GM19193 (cell line): ENCODE results near the gene NR6A1.

Experiments
- POLR2A ChIP-seq: IDR thresholded peaks from 4 replicates; pipeline ENCODE4 v1.6.1; 2011; ENCODE audit not compliant: insufficient read depth, insufficient read length; ENCODE audit errors: extremely low read depth

The NR6A1 gene

DNA sequence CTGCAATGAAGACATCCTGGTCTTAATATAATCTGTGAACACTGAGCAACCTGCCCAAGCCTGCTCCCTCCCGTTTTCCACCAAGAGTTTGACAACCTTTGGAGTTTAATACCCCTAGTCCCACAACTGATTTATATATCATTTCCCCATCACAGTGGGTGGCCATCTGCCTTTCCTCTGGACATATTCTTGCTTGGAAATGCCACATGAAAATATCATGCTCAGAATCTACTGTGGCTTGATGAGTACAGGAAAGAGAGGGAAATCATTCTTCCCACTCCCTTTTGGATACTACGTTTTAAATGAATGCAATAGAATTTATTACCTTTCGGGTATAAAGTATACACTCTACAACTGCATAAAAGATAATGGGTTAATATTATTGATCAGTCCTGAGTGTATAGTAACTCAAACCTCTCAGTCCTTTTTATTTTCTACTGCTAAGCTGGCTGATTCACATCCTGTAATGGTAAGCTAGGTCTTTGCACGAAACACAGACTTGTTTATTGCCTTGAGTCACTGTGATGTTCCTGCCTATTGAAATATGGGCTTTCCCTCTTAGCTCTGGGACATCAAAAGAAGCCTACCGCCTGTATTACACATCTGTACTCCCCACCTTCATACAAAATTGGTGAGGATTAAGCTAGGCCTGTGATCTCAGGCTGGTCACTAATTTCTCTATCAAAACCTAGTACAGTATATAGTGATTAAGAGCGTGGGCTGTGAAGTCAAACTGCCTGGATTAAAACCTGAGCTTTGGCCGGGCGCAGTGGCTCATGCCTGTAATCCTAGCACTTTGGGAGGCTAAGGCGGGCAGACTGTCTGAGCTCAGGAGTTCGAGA lies 196.4 kb downstream of the NR6A1 start:
- TF ChIP-seq POLR2A = no peak

DNA sequence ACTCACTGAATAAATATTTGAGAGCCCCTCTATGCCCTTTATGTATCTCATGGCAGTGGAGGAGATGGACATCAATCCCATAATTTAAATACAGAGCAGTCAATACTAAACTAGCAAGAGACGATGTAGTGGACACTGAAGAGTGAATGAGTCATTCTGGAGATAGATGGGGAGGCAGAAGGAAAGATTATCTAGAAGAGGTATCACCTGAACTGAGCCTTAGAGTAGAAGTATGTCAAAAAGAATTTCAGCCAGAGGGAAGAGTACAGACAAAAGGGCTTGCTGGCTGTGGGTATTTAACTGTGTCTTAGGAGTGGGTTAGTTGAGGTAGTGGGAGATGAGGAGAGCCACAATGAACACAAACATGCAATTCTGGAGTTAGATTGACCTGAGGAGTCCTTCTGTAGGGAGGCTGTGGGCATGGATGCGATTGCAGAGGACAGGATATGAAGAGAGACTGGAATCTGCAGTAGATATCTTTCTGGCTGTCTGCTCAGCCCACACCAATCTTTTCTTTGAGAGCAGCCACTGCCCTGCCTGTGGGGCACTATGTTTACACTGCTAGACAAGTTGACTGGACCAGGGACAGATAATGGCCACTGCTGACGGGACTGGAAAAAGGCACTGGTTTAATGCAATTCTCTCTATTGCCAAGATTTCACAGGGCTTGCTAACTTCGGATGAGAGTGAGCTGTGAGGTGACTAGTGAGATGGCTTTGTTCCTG lies 200.0 kb downstream of the NR6A1 start:
- TF ChIP-seq POLR2A = no peak

DNA sequence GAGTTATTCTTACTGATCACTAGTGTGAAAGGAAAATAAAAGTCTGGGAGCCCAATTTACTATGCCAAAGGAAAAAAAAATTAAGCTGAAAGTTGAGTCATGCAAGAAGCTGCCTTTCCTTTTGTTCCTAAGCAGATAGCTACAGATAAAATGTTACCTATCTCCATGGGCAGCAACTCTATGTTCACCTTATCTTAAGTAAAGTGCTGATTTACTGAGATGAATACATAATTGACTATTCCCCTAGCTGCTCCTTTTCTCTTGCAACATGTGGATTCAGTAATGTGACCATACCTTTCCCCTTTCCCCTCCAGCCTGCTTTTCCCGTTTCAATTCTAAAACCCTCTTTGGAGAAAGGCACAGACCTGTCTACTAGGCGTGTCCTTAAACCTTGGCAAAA lies 201.2 kb downstream of the NR6A1 start:
- TF ChIP-seq POLR2A = no peak

DNA sequence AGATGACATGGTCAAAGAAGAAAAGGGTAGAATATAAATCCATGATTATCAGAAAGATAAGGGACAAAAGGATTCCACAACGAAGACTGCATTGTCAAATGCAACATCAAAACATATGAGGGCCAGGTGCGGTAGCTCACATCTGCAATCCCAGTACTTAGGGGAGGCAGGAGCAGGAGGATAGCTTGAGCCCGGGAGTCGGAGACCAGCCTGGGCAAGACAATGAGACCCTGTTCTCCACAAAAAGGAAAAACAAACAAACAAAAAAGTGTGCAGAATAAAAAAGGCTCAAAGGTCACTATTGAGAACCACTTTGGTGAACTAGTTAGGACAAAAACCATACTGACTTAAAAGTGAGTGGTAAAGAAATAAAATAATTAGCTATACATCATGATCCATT lies 203.7 kb downstream of the NR6A1 start:
- no peak for TF ChIP-seq POLR2A

DNA sequence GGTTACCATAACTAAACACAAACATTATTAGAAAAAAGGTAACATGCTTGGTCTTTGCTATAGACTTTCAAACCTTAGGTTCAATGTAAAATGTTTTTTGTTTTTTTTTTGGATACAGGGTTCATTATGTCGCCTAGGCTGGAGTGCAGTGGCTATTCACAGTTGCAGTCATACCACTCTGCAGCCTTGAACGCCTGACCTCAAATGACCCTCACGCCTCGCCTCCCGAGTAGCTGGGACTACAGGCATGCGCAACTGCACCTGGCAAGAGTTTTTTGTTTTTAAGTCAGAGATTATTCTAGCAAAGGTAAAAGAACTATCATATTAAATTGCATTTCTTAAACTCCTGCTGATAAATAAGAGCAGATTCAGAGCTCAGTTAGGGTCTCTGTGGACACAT lies 208.8 kb downstream of the NR6A1 start:
- no peak for TF ChIP-seq POLR2A

DNA sequence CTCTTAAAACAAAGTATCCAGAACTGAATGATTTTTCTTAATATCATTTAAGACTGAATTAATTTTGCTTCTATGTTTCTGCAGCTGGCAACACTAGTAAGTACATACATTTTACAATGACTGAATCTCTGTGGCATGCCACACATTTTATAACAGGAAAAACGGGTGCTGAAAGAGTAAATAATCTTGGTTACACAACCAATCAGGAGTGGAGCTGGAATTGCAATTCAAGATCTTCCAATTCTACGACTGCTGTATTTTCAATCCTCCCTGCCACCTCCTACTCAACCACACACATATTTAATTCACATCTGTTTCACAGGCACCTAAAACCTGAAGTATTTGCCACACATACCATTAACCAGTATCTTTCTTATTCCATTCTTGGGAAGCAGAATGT lies 211.2 kb downstream of the NR6A1 start:
- TF ChIP-seq POLR2A = no peak

DNA sequence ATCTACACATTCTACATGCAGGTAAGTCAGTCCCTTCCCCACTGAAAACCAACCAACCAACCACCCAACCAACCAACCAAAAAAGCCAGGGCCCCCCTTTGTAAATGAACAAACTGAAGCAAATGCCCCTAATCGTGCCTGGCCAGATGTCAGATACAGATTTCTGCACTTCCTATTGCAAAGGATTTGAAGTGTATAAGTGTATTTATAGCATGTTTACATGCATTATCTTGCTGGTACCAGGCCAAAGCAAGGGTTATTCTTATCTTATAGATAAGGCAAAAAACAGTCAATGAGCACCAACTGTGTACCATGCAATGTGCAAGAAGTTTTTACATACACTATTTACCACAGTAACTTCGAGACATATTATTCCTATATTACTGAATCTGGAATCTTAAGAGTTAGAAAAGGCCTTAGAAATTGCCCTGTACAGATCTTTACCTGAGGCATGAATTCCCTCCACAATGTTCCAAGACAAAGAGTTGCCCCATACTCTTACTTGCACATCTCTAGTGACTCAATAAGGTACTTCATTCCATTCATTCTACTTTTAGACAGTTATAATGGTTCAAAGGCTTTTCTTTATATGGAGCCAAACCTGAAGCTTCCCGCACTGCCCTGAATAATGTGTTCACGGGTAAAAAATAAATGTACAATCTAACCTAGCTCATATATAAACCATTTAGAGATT lies 212.2 kb downstream of the NR6A1 start:
- TF ChIP-seq POLR2A = no peak

DNA sequence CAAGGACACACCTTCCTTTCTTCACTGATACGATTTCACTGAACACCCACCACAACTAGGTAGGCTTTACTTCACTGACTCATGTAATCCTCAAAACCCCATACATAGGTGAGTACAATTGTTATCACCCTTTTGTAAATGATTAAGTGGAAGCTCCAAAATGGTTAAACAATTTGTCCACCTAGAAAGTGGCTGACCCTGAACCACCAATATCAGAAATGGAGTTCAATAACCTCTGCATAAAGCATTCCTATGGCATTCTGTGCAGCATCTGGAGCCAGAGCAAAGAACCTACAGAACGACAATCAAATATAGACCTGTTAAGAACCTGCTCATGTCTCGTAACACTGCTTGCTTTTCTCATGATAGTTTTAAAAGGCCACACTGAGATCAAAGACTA lies 213.2 kb downstream of the NR6A1 start:
- TF ChIP-seq POLR2A = no peak

DNA sequence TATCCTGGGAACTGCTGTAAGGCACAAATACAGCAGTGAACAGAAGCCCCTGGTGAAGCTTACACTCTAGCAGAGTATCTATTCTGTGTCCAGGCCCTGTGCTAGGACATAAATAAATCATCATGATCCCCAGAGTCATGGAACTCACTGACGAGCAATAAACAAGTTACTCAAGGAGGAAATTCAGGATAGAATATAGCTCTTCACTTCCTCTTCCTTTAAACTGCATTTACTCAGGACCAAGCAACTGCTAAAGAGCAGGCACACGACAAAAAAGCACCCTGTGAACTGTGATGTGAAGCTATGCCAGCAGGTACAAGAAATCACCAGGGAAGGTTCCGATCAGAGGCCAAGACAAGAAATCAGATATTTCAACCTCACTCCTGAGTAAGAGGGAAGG lies 216.1 kb downstream of the NR6A1 start:
- no peak for TF ChIP-seq POLR2A

DNA sequence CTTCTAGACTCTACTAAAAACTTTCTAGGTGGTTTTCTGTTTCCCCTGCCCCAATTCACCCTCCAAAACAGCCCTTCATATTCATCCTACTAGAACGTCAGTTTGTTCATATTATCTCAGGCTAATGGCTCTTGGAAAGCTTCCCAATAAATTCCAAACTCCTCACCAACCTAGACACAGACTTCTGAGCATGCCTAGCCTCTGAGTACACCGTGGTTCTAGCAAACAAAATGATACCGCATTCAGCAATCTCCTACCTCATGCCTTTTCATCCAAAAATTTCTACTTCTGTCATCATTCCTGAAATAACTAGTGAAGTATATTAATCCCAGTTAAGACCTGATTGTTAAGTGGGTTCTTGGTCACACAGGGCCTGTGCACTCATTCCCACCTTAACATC lies 217.4 kb downstream of the NR6A1 start:
- TF ChIP-seq POLR2A = no peak

DNA sequence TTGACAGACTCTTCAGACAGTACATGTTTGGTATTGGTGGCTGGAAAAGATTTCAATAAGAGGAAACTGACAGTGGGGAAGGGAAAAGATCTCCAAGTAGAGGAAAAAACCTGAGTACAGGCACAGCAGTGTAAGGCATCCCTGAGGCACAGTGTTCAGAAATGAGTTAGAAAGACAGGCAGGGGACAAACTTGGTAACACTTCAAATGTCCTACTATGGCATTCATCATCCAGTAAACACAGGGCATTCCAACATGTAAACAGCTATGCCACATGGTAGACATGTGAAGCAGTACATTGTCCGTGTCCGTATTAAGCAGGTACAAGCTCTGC lies 218.9 kb downstream of the NR6A1 start:
- no peak for TF ChIP-seq POLR2A

DNA sequence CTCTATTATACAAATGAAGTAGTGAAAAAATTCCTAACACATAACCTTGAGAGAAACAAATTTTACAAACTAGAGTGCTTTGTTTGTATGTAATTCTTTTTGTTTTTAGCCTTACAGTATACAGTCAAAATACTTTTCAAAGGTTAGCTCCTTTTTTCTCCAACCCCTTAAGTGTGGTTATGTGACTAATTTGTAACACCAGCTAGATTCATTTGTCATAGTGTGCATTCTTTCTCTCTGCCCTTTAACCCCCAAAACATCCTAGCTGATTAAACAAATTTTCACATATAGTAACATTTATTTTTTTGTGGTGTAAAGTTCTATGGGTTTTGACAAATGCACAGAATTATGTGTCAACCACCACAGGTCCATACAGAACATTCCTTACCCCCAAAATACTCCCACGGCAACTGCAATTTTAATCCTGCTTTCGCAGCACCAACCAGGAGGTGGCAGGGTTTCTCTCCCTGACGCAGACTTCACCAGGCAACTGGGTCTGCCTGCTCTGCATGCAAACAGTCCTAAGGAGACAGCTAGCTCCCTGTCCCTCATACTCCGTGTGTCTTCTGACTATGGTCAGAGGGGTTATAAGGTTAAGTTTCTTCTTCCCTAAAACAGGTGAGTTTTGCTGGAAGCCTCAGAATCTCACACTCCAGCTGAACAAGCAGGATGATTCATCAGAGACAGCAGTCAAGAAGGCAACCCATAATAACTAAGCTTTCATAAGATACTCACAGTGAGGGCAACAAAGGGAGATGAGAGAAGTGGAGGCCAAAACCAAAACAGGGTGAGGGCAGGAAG lies 219.4 kb downstream of the NR6A1 start:
- no peak for TF ChIP-seq POLR2A

DNA sequence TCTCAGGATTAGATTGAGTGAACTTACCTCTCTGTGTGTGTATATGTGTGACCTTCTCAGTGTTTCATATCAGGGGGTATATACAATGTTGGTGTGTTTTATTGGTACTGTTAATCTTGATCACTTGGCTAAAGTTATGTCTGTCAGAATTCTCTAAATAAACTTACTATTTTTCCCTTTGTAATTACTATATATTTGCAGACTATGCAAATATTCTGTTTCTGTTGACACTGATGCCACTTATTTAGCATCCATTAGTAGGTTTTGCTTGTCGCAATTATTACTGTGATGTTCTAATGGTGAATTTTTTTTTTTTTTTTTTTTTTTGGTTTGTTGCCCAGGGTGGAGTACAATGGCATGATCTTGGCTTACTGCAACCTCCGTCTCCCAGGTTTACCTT lies 221.0 kb downstream of the NR6A1 start:
- no peak for TF ChIP-seq POLR2A

DNA sequence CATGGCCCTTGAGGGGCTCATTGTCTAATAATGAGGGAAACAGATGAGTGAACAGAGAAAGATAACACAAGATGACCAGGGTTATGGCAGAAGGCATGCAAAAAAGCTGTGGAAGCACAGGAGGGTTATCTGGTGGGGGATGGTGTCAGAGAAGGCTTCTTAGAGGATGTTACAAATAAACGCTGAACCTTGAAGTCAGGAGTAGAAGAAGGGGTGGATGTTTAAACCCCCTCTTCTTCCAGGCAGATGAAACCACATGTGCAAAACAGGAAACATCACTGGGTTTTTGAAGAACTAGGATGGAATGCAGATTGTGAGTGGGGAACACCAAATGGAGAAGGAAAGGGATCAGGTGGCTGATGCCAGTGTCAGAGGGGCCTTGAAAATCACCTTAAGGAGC lies 222.1 kb downstream of the NR6A1 start:
- TF ChIP-seq POLR2A = no peak

DNA sequence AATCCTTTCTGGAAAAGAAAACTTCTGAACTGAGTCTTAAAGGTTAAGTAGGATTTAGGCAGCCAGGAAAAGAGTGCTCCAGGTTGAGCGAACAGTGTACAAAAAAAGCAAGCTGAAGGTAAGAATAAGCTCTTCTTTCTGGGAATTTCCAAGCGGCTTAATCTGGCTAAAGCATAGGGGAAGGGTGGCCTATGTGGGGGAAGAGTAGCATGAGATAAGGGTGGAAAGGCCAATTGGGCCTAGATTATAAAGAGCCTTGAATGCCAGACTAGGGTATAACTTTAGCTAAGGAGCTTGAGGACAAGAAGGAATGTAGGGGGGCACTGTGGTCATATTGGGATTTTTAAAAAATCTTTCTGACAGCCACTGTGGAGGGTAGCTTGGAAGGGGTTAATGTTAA lies 226.6 kb downstream of the NR6A1 start:
- TF ChIP-seq POLR2A = no peak
